Ascending aorta (tissue), 2 donors: Measurements from ENCODE around the gene ATF1. TPM values are rescaled to one million over a fixed set of nuclear protein-coding genes. Genes with fewer than 3 reads are reported as not detected.

Experiments used
- DNase-seq, 2 donors: peaks; one replicate each; pipeline ENCODE4 v3.0.0-alpha.2; 2019; ENCODE audit warnings: low spot score in 2 of 2
- H3K27ac ChIP-seq, 2 donors: fragments of 200-600 bp; sonication (generic); one replicate each; pipeline ENCODE4 v1.5.1; 2016 to 2017; ENCODE audit warnings: mild to moderate bottlenecking in 1 of 2
- H3K27me3 ChIP-seq: fragments of 200-600 bp; sonication (generic); one replicate; pipeline ENCODE4 v1.5.1; 2017
- H3K36me3 ChIP-seq, 2 donors: fragments of 200-600 bp; sonication (generic); one replicate each; pipeline ENCODE4 v1.5.1; 2016
- H3K4me1 ChIP-seq, 2 donors: fragments of 200-600 bp; sonication (generic); one replicate each; pipeline ENCODE4 v1.5.1; 2016 to 2017; ENCODE audit warnings: mild to moderate bottlenecking in 1 of 2
- H3K4me3 ChIP-seq, 2 donors: fragments of 200-600 bp; sonication (generic); one replicate each; pipeline ENCODE4 v1.5.1; 2016 to 2017; ENCODE audit warnings: mild to moderate bottlenecking in 1 of 2
- H3K9me3 ChIP-seq, 2 donors: fragments of 200-600 bp; sonication (generic); one replicate each; pipeline ENCODE4 v1.5.1; 2016
- CTCF ChIP-seq, 3 experiments: fragments of 200-600 bp in 2 of 3; fragments of 450-650 bp in 1 of 3; sonication (generic) in 2 of 3; IDR thresholded peaks; one replicate each; pipeline ENCODE4 v1.5.1; 2016 to 2019; ENCODE audit warnings: antibody characterized with exemption in 3 of 3, mild to moderate bottlenecking in 1 of 3, moderate library complexity in 1 of 3
- intact Hi-C: fragments of 100-400 bp; cut with DNase I; formaldehyde crosslinking; loops from one replicate; pipeline ENCODE4 v1.15.1; 2023
- total RNA-seq: library from RNA; depleted of rRNA; stranded (reverse); fragments of >200 nt; gene quantifications from one replicate; pipeline ENCODE4 v1.1.0, GENCODE V29; 2016

ATF1 gene
- total RNA-seq, 1 donor from 2014 or later: 6.8 TPM

GRCh38 chr12:50742776-50743175, 21.1 kb upstream of the ATF1 start:
- intact Hi-C loops: no loop called here

GRCh38 chr12:50745861-50746260, 18.0 kb upstream of the ATF1 start:
- Histone ChIP-seq H3K27me3 (no peaks in the 10 kb centered on the region), H3K36me3 (peaks cover 44 to 64% of the 10 kb centered on the region in 2 donors)

More at GRCh38 chr12:50742776-50743175, 21.1 kb upstream of the ATF1 start:
- Histone ChIP-seq H3K9me3 (no peaks in the 10 kb centered on the region), H3K27ac (no peak overlapping the region), H3K27me3 (no peaks in the 10 kb centered on the region), H3K4me1 (no peaks in the 10 kb centered on the region), H3K4me3 (no peak overlapping the region), H3K36me3 (peaks cover 68 to 83% of the 10 kb centered on the region in 2 donors)
- DNase-seq: no peak
- no peak for TF ChIP-seq CTCF (IDR thresholded peaks at IDR 0.05)

GRCh38 chr12:50746431-50746830, 17.5 kb upstream of the ATF1 start:
- H3K27ac ChIP-seq: no peak overlapping the region
- H3K27me3 ChIP-seq: no peaks in the 10 kb centered on the region
- no peaks in the 10 kb centered on the region for H3K4me1 ChIP-seq
- H3K9me3 ChIP-seq: no peaks in the 10 kb centered on the region
- DNase-seq: no peak
- no peak for TF ChIP-seq CTCF (IDR thresholded peaks at IDR 0.05)
- H3K4me3 ChIP-seq: no peak overlapping the region
- intact Hi-C loops: no loop called here
- H3K36me3 ChIP-seq: peaks cover 39 to 58% of the 10 kb centered on the region in 2 donors

More at GRCh38 chr12:50745861-50746260, 18.0 kb upstream of the ATF1 start:
- H3K4me3 ChIP-seq: no peak overlapping the region
- intact Hi-C loops: no loop called here
- H3K27ac ChIP-seq: no peak overlapping the region
- no peaks in the 10 kb centered on the region for H3K4me1 ChIP-seq
- TF ChIP-seq CTCF (IDR thresholded peaks at IDR 0.05): no peak
- no peak for DNase-seq
- no peaks in the 10 kb centered on the region for H3K9me3 ChIP-seq

GRCh38 chr12:50747817-50748216, 16.1 kb upstream of the ATF1 start:
- Histone ChIP-seq H3K4me3 (no peak overlapping the region), H3K9me3 (no peaks in the 10 kb centered on the region), H3K27me3 (no peaks in the 10 kb centered on the region), H3K4me1 (no peaks in the 10 kb centered on the region), H3K27ac (no peak overlapping the region), H3K36me3 (peaks cover 28 to 45% of the 10 kb centered on the region in 2 donors)
- intact Hi-C loops: no loop called here
- TF ChIP-seq CTCF (IDR thresholded peaks at IDR 0.05): no peak
- DNase-seq: no peak

GRCh38 chr12:50749459-50749882, 14.4 kb upstream of the ATF1 start:
- no peak for TF ChIP-seq CTCF (IDR thresholded peaks at IDR 0.05)
- Histone ChIP-seq H3K4me1 (no peaks in the 10 kb centered on the region), H3K4me3 (no peak overlapping the region), H3K27ac (no peak overlapping the region), H3K9me3 (no peaks in the 10 kb centered on the region), H3K27me3 (no peaks in the 10 kb centered on the region), H3K36me3 (peaks cover 14 to 30% of the 10 kb centered on the region in 2 donors)
- intact Hi-C loops: no loop called here
- DNase-seq: no peak

- Histone ChIP-seq H3K4me3 (no peak overlapping the region), H3K4me1 (no peaks in the 10 kb centered on the region), H3K9me3 (no peaks in the 10 kb centered on the region), H3K27ac (no peak overlapping the region), H3K36me3 (peaks cover 11 to 21% of the 10 kb centered on the region in 2 donors), H3K27me3 (no peaks in the 10 kb centered on the region)
- intact Hi-C loops: no loop called here
- DNase-seq: no peak
- no peak for TF ChIP-seq CTCF (IDR thresholded peaks at IDR 0.05)
Observed at GRCh38 chr12:50750366-50750765, 13.5 kb upstream of the ATF1 start.
